HG02970 (cell line): ENCODE results near the gene HYDIN.
"Not testable (repeated sequence)": the region's sequence is repeated elsewhere in the genome, so short reads cannot be mapped to it uniquely, and the experiment has no call there.

Experiments
- ATAC-seq: cut with Tn5 transposase; IDR thresholded peaks from one replicate; pipeline ENCODE4 v1.9.1; 2021; ENCODE audit warnings: mild to moderate bottlenecking, moderate library complexity, moderate number of reproducible peaks; ENCODE audit not compliant: unreplicated experiment, low FRiP score

HYDIN gene

DNA sequence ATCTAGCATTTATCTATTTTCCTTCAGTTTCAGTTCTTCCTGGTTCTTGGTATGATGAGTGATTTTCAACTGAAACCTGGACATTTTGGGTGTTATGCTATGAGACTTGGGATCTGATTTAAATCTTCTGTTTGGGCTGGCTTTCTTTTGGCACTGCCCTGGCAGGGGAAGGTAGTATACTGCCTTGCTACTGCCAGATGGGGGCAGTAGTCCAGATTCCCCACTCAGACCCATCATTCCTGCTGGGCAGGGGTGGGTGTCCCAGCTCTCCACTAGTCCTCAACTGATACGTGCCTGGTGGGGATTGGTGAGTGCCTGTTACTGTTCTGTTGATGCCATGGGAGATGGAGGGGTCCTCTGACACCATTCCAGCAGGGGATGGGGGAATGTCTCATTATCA lies 342.3 kb downstream of the HYDIN start:
- ATAC-seq = not testable (repeated sequence)

DNA sequence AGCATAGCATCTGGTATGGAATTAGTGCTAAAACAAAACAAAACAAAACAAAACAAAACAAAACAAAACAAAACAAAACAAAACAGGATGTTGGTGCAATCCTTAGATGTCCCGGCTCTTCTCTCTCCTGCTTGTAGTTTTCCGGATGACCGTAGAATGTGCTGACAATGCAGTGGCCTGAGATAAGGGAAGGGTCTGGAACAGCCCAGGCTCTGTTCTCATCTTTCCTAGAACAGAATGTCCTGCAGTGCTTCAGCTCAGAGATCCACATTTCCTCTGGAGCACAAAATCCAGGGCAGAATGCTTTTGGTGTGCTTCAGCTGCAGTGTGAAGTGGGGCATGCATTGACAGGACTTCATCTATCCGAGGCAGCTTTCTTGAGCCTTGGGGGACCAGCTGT lies 345.9 kb downstream of the HYDIN start:
- not testable (repeated sequence) for ATAC-seq

GRCh38 chr16:70882311-70882710 lies 348.2 kb downstream of the HYDIN start:
- ATAC-seq = not testable (repeated sequence)

GRCh38 chr16:70877895-70878294 lies 352.6 kb downstream of the HYDIN start:
- not testable (repeated sequence) for ATAC-seq

DNA sequence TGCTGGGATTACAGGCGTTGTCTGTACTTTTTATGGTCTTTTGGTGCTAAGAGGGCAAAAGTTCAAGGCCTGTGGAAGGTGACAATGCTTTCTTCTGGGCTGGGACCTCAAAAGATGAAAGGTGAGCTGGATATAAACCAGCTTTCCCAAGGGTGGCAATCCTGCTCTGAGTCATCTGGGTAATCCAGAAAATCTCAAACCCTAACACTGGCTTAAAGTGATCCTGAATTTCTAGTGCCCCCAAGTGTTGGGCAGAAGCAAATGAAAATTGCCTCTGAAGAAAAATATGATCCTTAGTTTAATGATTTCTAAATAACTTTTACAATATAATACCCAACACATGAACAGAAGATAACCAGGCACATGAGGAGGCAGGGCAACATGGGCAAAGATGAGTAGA lies 354.1 kb downstream of the HYDIN start:
- ATAC-seq = not testable (repeated sequence)

DNA sequence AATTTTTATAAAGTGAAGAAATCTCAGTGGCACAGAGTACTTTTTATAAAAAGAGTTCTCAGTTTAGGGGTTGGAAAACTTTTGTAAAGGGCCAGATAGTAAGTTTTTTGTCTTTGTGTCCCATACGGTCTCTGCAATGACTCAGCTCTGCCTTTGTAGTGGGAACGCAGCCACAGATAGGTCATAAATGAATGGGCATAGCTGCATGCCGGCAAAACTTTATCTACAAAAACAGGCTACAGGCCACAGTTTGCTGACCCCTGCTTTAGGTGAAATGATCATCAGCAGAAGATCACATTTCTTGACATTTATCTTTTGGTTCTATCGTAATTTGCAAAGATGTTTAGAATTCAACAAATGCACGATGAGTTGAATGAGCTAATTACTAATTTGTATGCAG lies 365.8 kb downstream of the HYDIN start:
- ATAC-seq = not testable (repeated sequence)

DNA sequence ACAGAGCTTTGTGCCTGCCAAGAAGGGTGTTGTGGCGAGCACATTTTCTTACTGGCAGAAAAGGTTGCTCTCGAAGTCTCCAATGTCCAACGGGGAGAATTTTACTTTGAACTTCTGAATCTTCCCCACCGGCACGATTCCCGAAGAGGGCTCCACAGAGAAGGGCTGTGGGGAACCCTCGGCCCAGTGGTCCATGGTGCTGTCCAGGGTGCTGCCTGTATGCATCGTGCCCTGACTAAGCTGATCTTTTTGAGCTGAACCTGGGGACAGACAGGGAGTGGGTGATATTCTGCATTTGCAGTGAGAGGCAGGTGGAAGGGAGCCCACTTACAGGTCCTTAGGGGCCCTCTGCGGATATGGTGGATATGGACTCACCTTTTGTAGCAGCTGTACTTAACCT lies 368.5 kb downstream of the HYDIN start:
- ATAC-seq = not testable (repeated sequence)

DNA sequence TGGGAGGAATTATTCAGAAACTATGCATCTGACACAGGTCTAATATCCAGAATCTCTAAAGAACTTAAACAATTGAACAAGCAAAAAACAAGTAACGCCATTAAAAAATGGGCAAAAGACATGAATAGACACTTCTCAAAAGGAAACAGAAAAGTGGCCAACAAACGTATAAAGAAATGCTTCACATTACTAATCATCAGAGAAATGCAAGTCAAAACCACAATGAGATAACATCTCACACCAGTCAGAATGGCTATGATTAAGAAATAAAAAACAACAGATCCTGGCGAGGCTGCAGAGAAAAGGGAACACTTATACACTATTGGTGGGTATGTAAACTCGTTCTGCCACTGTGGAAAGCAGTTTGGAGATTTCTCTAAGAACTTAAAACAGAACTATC lies 379.2 kb downstream of the HYDIN start:
- not testable (repeated sequence) for ATAC-seq

- not testable (repeated sequence) for ATAC-seq
These were observed 406.9 kb downstream of the HYDIN start for GRCh38 chr16:70823498-70824118.

- ATAC-seq = not testable (repeated sequence)
These were observed 407.8 kb downstream of the HYDIN start for GRCh38 chr16:70822734-70823133.

- not testable (repeated sequence) for ATAC-seq
These were observed 412.4 kb downstream of the HYDIN start for GRCh38 chr16:70818088-70818487.

- ATAC-seq = no peak
These were observed 421.0 kb downstream of the HYDIN start for GRCh38 chr16:70809392-70810060.

- no peak for ATAC-seq
These were observed 422.2 kb downstream of the HYDIN start for GRCh38 chr16:70808371-70808770.

GRCh38 chr16:70805787-70806186 lies 424.7 kb downstream of the HYDIN start:
- ATAC-seq = no peak

DNA sequence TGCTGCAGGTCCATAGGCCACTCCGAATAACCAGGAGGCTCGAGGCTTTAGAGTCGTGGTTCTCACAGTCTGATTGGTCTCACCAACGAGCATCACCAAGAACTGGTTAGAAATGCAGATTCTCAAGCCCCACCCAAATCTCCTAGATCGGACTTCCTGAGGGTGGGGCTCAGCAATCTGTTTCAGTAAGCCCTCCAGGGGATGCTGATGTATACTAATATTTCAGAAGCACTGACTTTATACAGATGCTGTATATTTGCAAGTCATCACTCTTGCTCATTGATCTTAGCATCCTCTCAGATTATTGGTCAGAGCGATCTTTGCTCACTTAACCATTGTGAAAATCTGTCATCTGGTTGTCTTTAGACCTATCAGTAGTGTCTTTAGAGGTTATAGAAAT lies 425.1 kb downstream of the HYDIN start:
- ATAC-seq = no peak

DNA sequence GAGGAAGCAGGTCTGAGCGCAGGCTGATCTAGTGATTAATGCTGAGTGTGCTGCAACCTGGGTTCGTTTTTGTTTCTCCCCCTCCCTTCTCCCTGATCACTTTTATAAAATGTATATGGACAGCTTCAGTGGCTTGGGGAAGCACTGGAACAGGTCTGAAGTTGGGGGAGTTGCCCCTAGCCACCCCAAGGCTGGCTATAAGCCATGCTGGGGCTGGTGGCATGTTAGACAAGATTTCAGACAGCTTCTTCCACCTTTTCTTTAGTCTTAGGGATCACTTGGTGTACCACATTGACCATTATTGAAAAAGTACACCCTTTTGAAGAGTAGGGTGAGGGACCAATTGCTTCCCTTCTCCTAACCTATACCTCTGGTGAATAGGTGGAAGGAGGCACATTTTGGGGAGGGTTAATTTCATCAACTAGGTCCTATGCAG lies 425.8 kb downstream of the HYDIN start:
- no peak for ATAC-seq

GRCh38 chr16:70804153-70804733 lies 426.3 kb downstream of the HYDIN start:
- no peak for ATAC-seq

- ATAC-seq = no peak
These were observed 427.2 kb downstream of the HYDIN start for GRCh38 chr16:70803319-70803718.

DNA sequence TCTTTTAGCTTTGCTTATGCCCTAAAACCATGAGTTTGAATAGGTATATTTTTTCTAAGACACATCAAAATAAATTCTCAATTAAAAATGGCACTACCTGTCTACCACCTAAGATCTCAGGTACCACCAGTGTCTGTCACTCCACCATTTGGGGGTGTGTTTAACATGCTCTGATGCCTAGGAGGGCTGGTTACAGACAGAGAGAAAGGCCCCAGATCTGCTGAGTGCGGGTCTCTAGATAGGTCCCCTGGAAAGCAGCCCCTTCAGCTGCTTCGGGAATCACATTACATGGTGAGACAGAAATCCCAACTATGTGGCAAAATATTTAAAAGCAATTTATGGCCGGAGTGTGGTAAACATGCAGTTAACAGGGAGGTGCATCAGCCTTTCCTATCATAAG lies 428.9 kb downstream of the HYDIN start:
- no peak for ATAC-seq

DNA sequence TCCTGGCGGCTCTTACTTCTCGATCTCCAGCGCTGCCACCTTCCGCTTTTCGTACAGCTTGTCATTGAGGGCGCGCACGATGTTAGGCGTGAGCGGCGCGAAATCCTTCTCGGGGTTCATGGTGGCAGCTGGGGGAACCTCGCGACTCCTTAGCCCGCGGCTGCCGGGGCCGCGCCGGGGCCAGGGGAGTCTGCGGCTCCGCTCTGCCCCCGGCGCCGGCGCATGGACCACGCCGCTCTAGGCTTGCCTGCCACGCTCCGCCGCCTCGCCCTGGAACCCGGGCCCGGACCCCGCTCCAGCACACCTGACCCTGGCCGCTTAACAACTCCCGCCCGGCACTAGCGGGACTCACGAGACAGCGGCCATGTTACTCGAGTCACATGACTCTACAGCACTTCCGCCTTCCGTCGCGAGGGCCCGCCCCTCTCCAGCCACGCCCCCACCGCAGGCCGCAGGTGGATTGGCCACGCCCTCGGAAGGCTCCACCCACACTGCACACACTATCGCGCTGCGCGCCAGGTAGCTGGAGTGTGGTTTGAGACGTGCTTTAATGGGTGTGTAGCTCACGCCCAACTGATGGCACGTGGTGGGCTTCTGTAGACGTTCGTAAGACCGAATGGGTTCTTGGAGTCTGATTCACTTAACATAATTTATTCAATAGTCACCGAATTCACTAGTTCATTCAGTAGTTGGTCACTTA lies 429.6 kb downstream of the HYDIN start, which contains the start of gene VAC14:
Gene VAC14, minus strand, starts transcription at position 378 of the 700 bp plus-strand sequence. Its CDS starts 258 bp downstream, at position 120.
- ATAC-seq = peak; percentile 95

DNA sequence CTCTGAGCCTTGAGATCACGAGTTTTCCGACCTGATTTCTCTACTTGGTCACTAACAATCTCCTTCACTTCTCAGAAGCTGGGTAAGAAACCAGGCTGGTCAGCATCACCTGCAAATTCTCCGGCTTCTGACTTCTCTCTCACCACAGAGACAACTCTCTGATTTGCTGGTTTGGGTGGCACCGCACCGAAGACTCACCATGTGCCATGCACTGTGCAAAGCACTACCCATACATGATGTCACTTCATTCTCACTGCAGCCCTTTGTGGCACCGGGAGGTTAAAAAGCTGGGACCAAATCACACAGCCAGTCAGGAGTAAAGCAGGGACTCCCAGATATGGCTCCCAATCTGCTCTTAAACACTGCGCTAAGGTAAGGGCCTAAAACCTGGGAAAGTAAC lies 430.2 kb downstream of the HYDIN start:
- no peak for ATAC-seq
